Endothelial cell of umbilical vein (primary cell): ENCODE results near the gene MAPRE2. TPM values are rescaled to one million over a fixed set of nuclear protein-coding genes. Genes with fewer than 3 reads are reported as not detected.

ENCODE experiments used
- BruUV-seq: library from RNA; stranded (reverse); fragments of 400-500 nt; replicated peaks from 2 replicates; lab custom pipeline; 2021; lab: Mats Ljungman, UMichigan
- CTCF ChIA-PET: fragments of 300-600, 350-600 bp; sonication (Branson Sonifier 250); formaldehyde crosslinking; loops from one replicate; lab custom pipeline; 2021; ENCODE audit warnings: antibody characterized with exemption, inconsistent platforms; lab: Charles Lee
- POLR2A ChIA-PET: fragments of 300-600, 350-600 bp; sonication (Branson Sonifier 250); formaldehyde crosslinking; loops from one replicate; lab custom pipeline; 2021; ENCODE audit warnings: antibody characterized with exemption, inconsistent platforms; lab: Charles Lee
- DNase-seq: peaks from one replicate; pipeline ENCODE4 v3.0.0-alpha.2; 2011; ENCODE audit warnings: low read depth, low spot score
- FAIRE-seq: peaks from 2 replicates; lab custom pipeline; 2011; peaks lifted over from hg19 to GRCh38; lab: Jason Lieb, UNC
- H2AFZ ChIP-seq: 2 replicates; pipeline ENCODE4 v1.6.0; 2012; ENCODE audit warnings: low read depth, low read length, control low read depth, inconsistent platforms
- H3K27ac ChIP-seq: 2 replicates; pipeline ENCODE4 v1.5.1; 2011; ENCODE audit warnings: low read depth, mild to moderate bottlenecking, control low read depth, low read length, moderate library complexity; ENCODE audit not compliant: insufficient read depth
- H3K27me3 ChIP-seq, 2 experiments: 2 replicates each; pipeline versions ENCODE4 v1.6.0 to v1.6.1; 2011; ENCODE audit warnings: low read length in 2 of 2, mixed read lengths in 1 of 2; ENCODE audit not compliant: control insufficient read depth in 2 of 2, insufficient read depth in 2 of 2
- H3K36me3 ChIP-seq, 2 experiments: 2 replicates in 1 of 2; 3 replicates in 1 of 2; pipeline ENCODE4 v1.5.1; 2011; ENCODE audit warnings: low read length in 2 of 2, mild to moderate bottlenecking in 1 of 2, moderate library complexity in 1 of 2; ENCODE audit not compliant: control insufficient read depth in 2 of 2, insufficient read depth in 2 of 2; ENCODE audit errors: extremely low read depth in 1 of 2
- H3K4me1 ChIP-seq: 3 replicates; pipeline ENCODE4 v1.5.1; 2011; ENCODE audit warnings: mild to moderate bottlenecking, low read length; ENCODE audit not compliant: control insufficient read depth, insufficient read depth; ENCODE audit errors: extremely low read depth
- H3K4me2 ChIP-seq: 2 replicates; pipeline ENCODE4 v1.6.1; 2011; ENCODE audit warnings: low read length, control low read depth, mixed read lengths; ENCODE audit not compliant: insufficient read depth
- H3K4me3 ChIP-seq, 3 experiments: fragments of 200-600 bp in 1 of 3; sonication (generic), shearing (Covaris generic) in 1 of 3; replicated peaks in 1 of 3; 2 replicates each; pipeline ENCODE4 v1.5.1; 2011 to 2016; ENCODE audit warnings: control low read depth in 3 of 3, low read length in 3 of 3, mild to moderate bottlenecking in 2 of 3, inconsistent platforms in 1 of 3, low read depth in 1 of 3, moderate library complexity in 1 of 3; ENCODE audit not compliant: insufficient read depth in 1 of 3
- H3K79me2 ChIP-seq: 2 replicates; pipeline ENCODE4 v1.6.0; 2012; ENCODE audit warnings: low read length, inconsistent platforms; ENCODE audit not compliant: control insufficient read depth, insufficient read depth
- H3K9ac ChIP-seq: replicated peaks from 2 replicates; pipeline ENCODE3; 2011; ENCODE audit warnings: low read length, control low read depth; ENCODE audit not compliant: insufficient read depth; ENCODE audit errors: extremely low read depth
- H3K9me1 ChIP-seq: replicated peaks from 3 replicates; pipeline ENCODE4 v1.6.0; 2011; ENCODE audit warnings: mild to moderate bottlenecking, low read length; ENCODE audit not compliant: control insufficient read depth, insufficient read depth; ENCODE audit errors: extremely low read depth
- H3K9me3 ChIP-seq: replicated peaks from 2 replicates; pipeline ENCODE4 v1.5.1; 2012; ENCODE audit warnings: low read length, inconsistent platforms; ENCODE audit not compliant: control insufficient read depth, insufficient read depth
- H4K20me1 ChIP-seq: replicated peaks from 2 replicates; pipeline ENCODE3; 2011; ENCODE audit warnings: mild to moderate bottlenecking, low read length; ENCODE audit not compliant: control insufficient read depth, insufficient read depth; ENCODE audit errors: extremely low read depth
- CTCF ChIP-seq, 2 donors: IDR thresholded peaks; 1 replicate in 1 of 2; 2 replicates in 1 of 2; pipeline ENCODE4 v1.5.1; 2011; ENCODE audit warnings: low read length in 2 of 2, mild to moderate bottlenecking in 2 of 2, moderate library complexity in 2 of 2, control low read depth in 1 of 2, inconsistent platforms in 1 of 2, low read depth in 1 of 2; ENCODE audit not compliant: insufficient read depth in 1 of 2; ENCODE audit errors: extremely low read depth in 1 of 2
- EZH2 ChIP-seq: IDR thresholded peaks from 2 replicates; pipeline ENCODE4 v1.6.1; 2012; ENCODE audit warnings: borderline replicate concordance, low read depth, mild to moderate bottlenecking, moderate library complexity, low read length, inconsistent platforms; ENCODE audit not compliant: severe bottlenecking
- FOS ChIP-seq: IDR thresholded peaks from 2 replicates; pipeline ENCODE4 v1.6.1; 2011; ENCODE audit warnings: mild to moderate bottlenecking, low read length, moderate library complexity, borderline replicate concordance; ENCODE audit not compliant: insufficient read depth
- GATA2 ChIP-seq: IDR thresholded peaks from 2 replicates; pipeline ENCODE4 v1.7.0; 2011; ENCODE audit warnings: low read depth, mild to moderate bottlenecking, moderate library complexity, mixed read lengths, low read length; ENCODE audit not compliant: insufficient read length, insufficient read depth
- JUN ChIP-seq: IDR thresholded peaks from 2 replicates; pipeline ENCODE4 v1.6.1; 2011; ENCODE audit warnings: borderline replicate concordance, low read depth; ENCODE audit not compliant: insufficient read length, insufficient read depth
- MAX ChIP-seq: IDR thresholded peaks from 2 replicates; pipeline ENCODE4 v1.6.1; 2011; ENCODE audit not compliant: insufficient read depth, insufficient read length
- MYC ChIP-seq: IDR thresholded peaks from one replicate; pipeline ENCODE4 v1.6.1; 2011; ENCODE audit warnings: mild to moderate bottlenecking, low read depth, low read length
- POLR2A ChIP-seq: IDR thresholded peaks from 2 replicates; pipeline ENCODE4 v1.6.1; 2012; ENCODE audit warnings: low read depth, mild to moderate bottlenecking, control low read depth, low read length
- POLR2AphosphoS5 ChIP-seq: IDR thresholded peaks from 2 replicates; pipeline ENCODE4 v1.6.1; 2012; ENCODE audit warnings: low read depth, mild to moderate bottlenecking, control low read depth, low read length, moderate library complexity; ENCODE audit not compliant: insufficient read depth
- dilution Hi-C: fragments of 300-500 bp; cut with MboI; formaldehyde crosslinking; loops from one replicate; pipeline ENCODE4 v1.15.0; 2019; ENCODE audit warnings: low sequenced_read_pairs; ENCODE audit not compliant: extremely low pct_ligation_motif_present
- intact Hi-C: fragments of 100-400 bp; cut with micrococcal nuclease; formaldehyde crosslinking; loops from one replicate; pipeline ENCODE4 v1.10.0; 2022
- polyA plus RNA-seq, 4 experiments: library from polyadenylated mRNA; depleted of rRNA in 3 of 4; stranded (reverse) in 3 of 4; unstranded in 1 of 4; fragments of >200 nt; gene quantifications; 2 replicates each; pipeline versions ENCODE4 v1.2.1 to v1.2.3, GENCODE V29; 2011 to 2012; ENCODE audit warnings: missing spikeins in 1 of 4
- total RNA-seq: library from RNA; stranded (reverse); gene quantifications from 2 replicates; pipeline ENCODE4 v1.2.3, GENCODE V29; 2021

MAPRE2 gene
- total and polyA plus RNA-seq, 2 donors (not counting 3 experiments of a cell fraction or from before 2014, with no cell fraction given) = 117 to 148 TPM

- intact Hi-C loops = no loop called here
- H3K4me3 ChIP-seq = no peak overlapping the region
- H3K79me2 ChIP-seq = peaks cover 78% of the 10 kb centered on the region
- no peaks in the 10 kb centered on the region for H3K36me3 ChIP-seq
- H4K20me1 ChIP-seq = peaks cover 16% of the 10 kb centered on the region
- dilution Hi-C loops = no loop called here
- TF ChIP-seq POLR2AphosphoS5 (no peak), MAX (no peak), GATA2 (no peak), JUN (no peak), MYC (no peak), CTCF (IDR thresholded peaks at IDR 0.05; ENCODE audit: extremely low read depth in 1 of 2, insufficient read depth in 1 of 2, low read depth in 1 of 2, low read length in 2 of 2) (no peak), FOS (no peak), POLR2A (no peak), EZH2 (no peak)
- POLR2A ChIA-PET = no interaction called here
- CTCF ChIA-PET = no interaction called here
- H3K9ac ChIP-seq = no peak overlapping the region
- no TSS peak for BruUV-seq
- no peak for FAIRE-seq
- no peak overlapping the region for H3K4me2 ChIP-seq
- H3K4me1 ChIP-seq = no peaks in the 10 kb centered on the region
- H3K9me1 ChIP-seq = no peaks in the 10 kb centered on the region
- H3K9me3 ChIP-seq = no peaks in the 10 kb centered on the region
- H3K27ac ChIP-seq = no peak overlapping the region
- no peak overlapping the region for H2AFZ ChIP-seq
- no peaks in the 10 kb centered on the region for H3K27me3 ChIP-seq
- DNase-seq = no peak
Measured at GRCh38 chr18:35062408-35062807, 21.2 kb downstream of the MAPRE2 start.
